Stimulated activated CD4-positive, alpha-beta T cell treated with anti-CD3 and anti-CD28 coated beads, Interleukin-2, amount 100 ng/mL, for 48 hours (primary cell): Measurements from ENCODE around the gene MAP3K2.
"Not testable (repeated sequence)": the region's sequence is repeated elsewhere in the genome, so short reads cannot be mapped to it uniquely, and the experiment has no call there.

Experiments
- DNase-seq, 2 donors: peaks; one replicate each; pipeline ENCODE4 v3.0.0-alpha.2; 2020

MAP3K2 gene

GRCh38 chr2:127381762-127382161 is 6.0 kb downstream of the MAP3K2 start:
- DNase-seq: no peak

- DNase-seq: no peak
These were observed 7.9 kb downstream of the MAP3K2 start for GRCh38 chr2:127379712-127380355.

- no peak for DNase-seq
These were observed 9.1 kb downstream of the MAP3K2 start for GRCh38 chr2:127378720-127379119.

GRCh38 chr2:127377262-127377661 is 10.5 kb downstream of the MAP3K2 start:
- no peak for DNase-seq

- DNase-seq: no peak
These were observed 11.5 kb downstream of the MAP3K2 start for GRCh38 chr2:127376257-127376656.

- DNase-seq: no peak
These were observed 14.3 kb downstream of the MAP3K2 start for GRCh38 chr2:127373362-127374083.

GRCh38 chr2:127371037-127371436 is 16.7 kb downstream of the MAP3K2 start:
- no peak for DNase-seq

GRCh38 chr2:127370010-127370409 is 17.8 kb downstream of the MAP3K2 start:
- no peak for DNase-seq

GRCh38 chr2:127365211-127365643 is 22.5 kb downstream of the MAP3K2 start:
- DNase-seq: no peak

- no peak for DNase-seq
These were observed 24.8 kb downstream of the MAP3K2 start for GRCh38 chr2:127362971-127363370.

- DNase-seq: no peak
These were observed 25.6 kb downstream of the MAP3K2 start for GRCh38 chr2:127361929-127362885.

GRCh38 chr2:127360242-127360641 is 27.5 kb downstream of the MAP3K2 start:
- no peak for DNase-seq

GRCh38 chr2:127359520-127359919 is 28.3 kb downstream of the MAP3K2 start:
- DNase-seq: no peak

- DNase-seq: no peak
These were observed 28.8 kb downstream of the MAP3K2 start for GRCh38 chr2:127358971-127359370.

GRCh38 chr2:127358044-127358443 is 29.7 kb downstream of the MAP3K2 start:
- DNase-seq: no peak

- no peak for DNase-seq
These were observed 30.2 kb downstream of the MAP3K2 start for GRCh38 chr2:127357591-127357990.

GRCh38 chr2:127356531-127356930 is 31.2 kb downstream of the MAP3K2 start:
- DNase-seq: no peak

- DNase-seq: peak in 1 of 2 donors; percentile 16
These were observed 32.3 kb downstream of the MAP3K2 start for GRCh38 chr2:127355407-127356008.

- DNase-seq: not testable (repeated sequence)
These were observed 33.7 kb downstream of the MAP3K2 start for GRCh38 chr2:127353873-127354676.

GRCh38 chr2:127353223-127353622 is 34.6 kb downstream of the MAP3K2 start:
- DNase-seq: not testable (repeated sequence)

- DNase-seq: no peak
These were observed 36.2 kb downstream of the MAP3K2 start for GRCh38 chr2:127351603-127352002.

GRCh38 chr2:127348426-127349000 is 39.3 kb downstream of the MAP3K2 start:
- DNase-seq: no peak
